K562 (cell line): ENCODE results near the gene DUS1L. TPM values are rescaled to one million over a fixed set of nuclear protein-coding genes. Genes with fewer than 3 reads are reported as not detected.

Source experiments
- ATAC-seq: fragments of 200-7000 bp; cut with Tn5 transposase; 3 replicates; pipeline ENCODE4 v1.9.1; 2020; ENCODE audit warnings: moderate library complexity
- BruUV-seq: library from RNA; stranded (reverse); fragments of 400-500 nt; replicated peaks from 2 replicates; lab custom pipeline; 2021; lab: Mats Ljungman, UMichigan
- CTCF ChIA-PET: fragments of 300-600 bp; formaldehyde crosslinking; extraction: SDS; loops from one replicate; lab custom pipeline; 2021; ENCODE audit warnings: low intra/inter-chr PET ratio; lab: Yijun Ruan, JAX
- POLR2A ChIA-PET: fragments of 300-600, 350-650 bp; sonication (Branson Sonifier 250); formaldehyde crosslinking; extraction: SDS; loops from one replicate; lab custom pipeline; 2021; ENCODE audit warnings: antibody characterized with exemption, inconsistent platforms; lab: Yijun Ruan, JAX
- DNase-seq, 4 experiments: peaks; one replicate each; pipeline versions ENCODE4 v3.0.0 to v3.0.0-alpha.2; 2011 to 2018; ENCODE audit warnings: low spot score in 3 of 4, mixed read lengths in 3 of 4; ENCODE audit errors: extremely low read depth in 1 of 4
- FAIRE-seq: peaks from 2 replicates; lab custom pipeline; 2011; peaks lifted over from hg19 to GRCh38; lab: Jason Lieb, UNC
- H2AFZ ChIP-seq: 2 replicates; pipeline ENCODE4 v1.6.0; 2011; ENCODE audit warnings: low read depth, low read length, control low read depth, inconsistent platforms
- H3K27ac ChIP-seq: fragments of 200-600 bp; 3 replicates; pipeline ENCODE4 v1.8.0; 2011; ENCODE audit warnings: low read depth, mild to moderate bottlenecking, control low read depth, inconsistent platforms, low read length, moderate library complexity, mixed read lengths; ENCODE audit errors: extremely low read depth
- H3K27me3 ChIP-seq, 2 experiments: fragments of 300-600 bp in 1 of 2; 2 replicates in 1 of 2; 3 replicates in 1 of 2; pipeline versions ENCODE4 v1.6.0 to v1.8.0; 2011; ENCODE audit warnings: inconsistent platforms in 2 of 2, low read length in 2 of 2, mild to moderate bottlenecking in 1 of 2, mixed read lengths in 1 of 2, moderate library complexity in 1 of 2; ENCODE audit not compliant: control insufficient read depth in 2 of 2, insufficient read depth in 2 of 2
- H3K36me3 ChIP-seq: fragments of 300-600 bp; 3 replicates; pipeline ENCODE4 v1.8.0; 2011; ENCODE audit warnings: mild to moderate bottlenecking, low read length, inconsistent platforms; ENCODE audit not compliant: control insufficient read depth, insufficient read depth
- H3K4me1 ChIP-seq, 2 experiments: fragments of 200-600 bp in 1 of 2; replicated peaks in 1 of 2; 2 replicates in 1 of 2; 3 replicates in 1 of 2; pipeline versions ENCODE4 v1.5.1 to v1.8.0; 2011; ENCODE audit warnings: inconsistent platforms in 2 of 2, low read length in 2 of 2, mild to moderate bottlenecking in 1 of 2, mixed read lengths in 1 of 2, moderate library complexity in 1 of 2; ENCODE audit not compliant: control insufficient read depth in 2 of 2, insufficient read depth in 2 of 2
- H3K4me2 ChIP-seq: 2 replicates; pipeline ENCODE4 v1.6.1; 2011; ENCODE audit warnings: low read length, control low read depth, inconsistent platforms, mixed read lengths; ENCODE audit not compliant: insufficient read depth
- H3K4me3 ChIP-seq: fragments of 200-600 bp; sonication (generic), shearing (Covaris generic); 2 replicates; pipeline ENCODE4 v1.5.1; 2016; ENCODE audit warnings: control low read depth, inconsistent platforms
- H3K79me2 ChIP-seq: fragments of 200-600 bp; 3 replicates; pipeline ENCODE4 v1.8.0; 2011; ENCODE audit warnings: low read length, inconsistent platforms; ENCODE audit not compliant: control insufficient read depth, insufficient read depth
- H3K9ac ChIP-seq, 2 experiments: 2 replicates each; pipeline versions ENCODE4 v1.6.0 to v1.6.1; 2011; ENCODE audit warnings: low read depth in 2 of 2, low read length in 2 of 2, control low read depth in 1 of 2, inconsistent platforms in 1 of 2, mild to moderate bottlenecking in 1 of 2, mixed read lengths in 1 of 2; ENCODE audit not compliant: insufficient read depth in 1 of 2
- H3K9me1 ChIP-seq: one replicate; pipeline ENCODE4 v1.6.0; 2011; ENCODE audit warnings: inconsistent platforms, mild to moderate bottlenecking, low read length, moderate library complexity; ENCODE audit not compliant: control insufficient read depth, insufficient read depth
- H3K9me3 ChIP-seq: replicated peaks from 2 replicates; pipeline ENCODE4 v1.5.1; 2011; ENCODE audit warnings: low read depth, low read length, inconsistent platforms; ENCODE audit not compliant: control insufficient read depth, insufficient read depth
- H4K20me1 ChIP-seq: replicated peaks from 2 replicates; pipeline ENCODE4 v1.6.1; 2011; ENCODE audit warnings: low read length, inconsistent platforms, mixed read lengths; ENCODE audit not compliant: control insufficient read depth, insufficient read depth
- DDX20 ChIP-seq: fragments of 450-650 bp; IDR thresholded peaks from 2 replicates; pipeline ENCODE4 v1.6.1; 2016; ENCODE audit warnings: missing genetic modification characterization, low read depth, mild to moderate bottlenecking, missing compliant biosample characterization, moderate library complexity
- NCOA2 ChIP-seq, 2 experiments: fragments of 450-650 bp; IDR thresholded peaks; 2 replicates each; pipeline ENCODE4 v1.6.1; 2018; ENCODE audit warnings: mild to moderate bottlenecking in 2 of 2, moderate library complexity in 1 of 2; ENCODE audit not compliant: partially characterized antibody in 2 of 2
- NR2C1 ChIP-seq, 2 experiments: fragments of 450-650 bp; IDR thresholded peaks; 2 replicates each; pipeline ENCODE4 v1.6.1; 2017; ENCODE audit warnings: mild to moderate bottlenecking in 2 of 2, antibody characterized with exemption in 1 of 2, inconsistent platforms in 1 of 2, missing compliant biosample characterization in 1 of 2, missing genetic modification characterization in 1 of 2
- POLR2G ChIP-seq: fragments of 200-400 bp; formaldehyde crosslinking; IDR thresholded peaks from 2 replicates; pipeline ENCODE4 v1.6.1; 2017; ENCODE audit warnings: low read depth, mild to moderate bottlenecking, antibody characterized with exemption, low read length, moderate library complexity
- RBM14 ChIP-seq: fragments of 200-400 bp; formaldehyde crosslinking; IDR thresholded peaks from 2 replicates; pipeline ENCODE4 v1.6.1; 2018; ENCODE audit warnings: low read depth, mild to moderate bottlenecking, low read length, moderate library complexity, borderline replicate concordance; ENCODE audit not compliant: insufficient read depth
- SNIP1 ChIP-seq: fragments of 450-650 bp; IDR thresholded peaks from 2 replicates; pipeline ENCODE4 v1.7.1; 2017; ENCODE audit warnings: low read depth, mild to moderate bottlenecking
- ZBTB12 ChIP-seq: fragments of 250-450 bp; sonication (Bioruptor Pico); IDR thresholded peaks from 2 replicates; pipeline ENCODE4 v1.4.0; 2020
- ZNF184 ChIP-seq: sonication (generic); formaldehyde crosslinking; IDR thresholded peaks from 2 replicates; pipeline ENCODE4 v1.5.0; 2020; ENCODE audit warnings: missing genetic modification reagents
- ZNF280B ChIP-seq: fragments of 250-450 bp; sonication (Bioruptor Pico); IDR thresholded peaks from 2 replicates; pipeline ENCODE4 v1.5.1; 2021; ENCODE audit warnings: mild to moderate bottlenecking
- ZNF511 ChIP-seq: sonication (generic); formaldehyde crosslinking; IDR thresholded peaks from 2 replicates; pipeline ENCODE4 v1.8.0; 2022; ENCODE audit warnings: mild to moderate bottlenecking, missing genetic modification reagents
- WGBS: fragments of 100-300 bp; shearing (Covaris generic); methylation state at CpG from one replicate; pipeline ENCODE4 v1.1.6; 2016; ENCODE audit warnings: low coverage, mixed read lengths; ENCODE audit not compliant: insufficient coverage; ENCODE audit errors: missing lambda C conversion rate; 5-methylcytosine and 5-hydroxymethylcytosine counted together
- in situ Hi-C: fragments of 300-500 bp; cut with MboI; formaldehyde crosslinking; loops from 4 replicates; pipeline ENCODE4 v1.15.0; 2018; ENCODE audit warnings: inconsistent platforms, mixed read lengths
- intact Hi-C: fragments of 100-400 bp; cut with micrococcal nuclease; formaldehyde crosslinking; loops from 2 replicates; pipeline ENCODE4 v1.14.2; 2022
- polyA plus RNA-seq, 8 experiments: library from polyadenylated mRNA; depleted of rRNA in 4 of 8; stranded (reverse) in 5 of 8; unstranded in 3 of 8; fragments of >200 nt; fragmentation: Nextera tagmentation in 2 of 8; fragmentation: Illumina TruSeq in 1 of 8; extraction: Ambion mirVana in 2 of 8; extraction: Trizol in 1 of 8; gene quantifications; 2 replicates each; pipeline versions ENCODE4 v1.2.1 to v1.2.3, GENCODE V29; 2011 to 2014; ENCODE audit warnings: inconsistent platforms in 1 of 8, missing spikeins in 1 of 8
- total RNA-seq, 7 experiments: library from RNA; depleted of rRNA in 6 of 7; stranded (reverse); fragments of >200 nt in 6 of 7; fragmentation: Illumina TruSeq in 2 of 7; extraction: Trizol in 2 of 7; gene quantifications; 2 replicates each; pipeline versions ENCODE4 v1.2.1 to v1.2.3, GENCODE V29; 2011 to 2021; ENCODE audit warnings: low replicate concordance in 1 of 7

The DUS1L gene
- total and polyA plus RNA-seq, 9 of the 15 experiments (the other 6 are each of a cell fraction or from before 2014, with no cell fraction given): 7.8 to 210 (median 83.9) TPM

- Histone ChIP-seq H3K9ac (peak overlapping the region in 1 of 2 experiments; percentile 55; a peak in 2 of 4 replicates), H3K36me3 (peaks cover 16% of the 10 kb centered on the region; the same call in 1 of the 3 replicates), H3K9me3 (no peaks in the 10 kb centered on the region), H2AFZ (no peak overlapping the region), H3K27me3 (no peaks in the 10 kb centered on the region), H4K20me1 (no peaks in the 10 kb centered on the region), H3K4me3 (no peak overlapping the region), H3K4me2 (no peak overlapping the region), H3K9me1 (no peaks in the 10 kb centered on the region), H3K4me1 (peaks cover 8 to 89% of the 10 kb centered on the region in 2 experiments), H3K27ac (no peak overlapping the region), H3K79me2 (peaks cover 19% of the 10 kb centered on the region)
- intact Hi-C loops: no loop called here
- ChIA-PET CTCF (interaction anchor here (2.4 kb wide), 1 partner anchor 124 kb away, joined by 27 read pairs; no protein-coding TSS in a partner anchor), POLR2A (interaction anchor here (0.6 to 2.0 kb wide), 2 partner anchors 8 to 113 kb away, joined by 3 to 6 read pairs; partner anchors contain the start of gene DCXR)
- no peak for FAIRE-seq
- no peak for ATAC-seq
- 90% methylated on average over 16 of the region's 16 CpGs for WGBS
- DNase-seq: no peak
- in situ Hi-C loops: no loop called here
- no TSS peak for BruUV-seq
- TF ChIP-seq ZNF280B (CRISPR knock-in tag) (no peak), RBM14 (0 out of 2 replicates have a peak, but pooled peaks have one; percentile 49), ZNF511 (no peak), SNIP1 (no peak), POLR2G (0 out of 2 replicates have a peak, but pooled peaks have one; percentile 25), DDX20 (no peak), ZNF184 (CRISPR knock-in tag) (no peak), NR2C1 (IDR thresholded peaks at IDR 0.05) (no peak), NR2C1 (tag; IDR thresholded peaks at IDR 0.05) (no peak), ZBTB12 (CRISPR knock-in tag) (no peak), NCOA2 (IDR thresholded peaks at IDR 0.05; ENCODE audit: partially characterized antibody in 2 of 2) (no peak)
Measured at GRCh38 chr17:82029391-82029790, 36.2 kb downstream of the DUS1L start.
